ENCODE measurements around the gene TNNT1.

The TNNT1 gene

DNA sequence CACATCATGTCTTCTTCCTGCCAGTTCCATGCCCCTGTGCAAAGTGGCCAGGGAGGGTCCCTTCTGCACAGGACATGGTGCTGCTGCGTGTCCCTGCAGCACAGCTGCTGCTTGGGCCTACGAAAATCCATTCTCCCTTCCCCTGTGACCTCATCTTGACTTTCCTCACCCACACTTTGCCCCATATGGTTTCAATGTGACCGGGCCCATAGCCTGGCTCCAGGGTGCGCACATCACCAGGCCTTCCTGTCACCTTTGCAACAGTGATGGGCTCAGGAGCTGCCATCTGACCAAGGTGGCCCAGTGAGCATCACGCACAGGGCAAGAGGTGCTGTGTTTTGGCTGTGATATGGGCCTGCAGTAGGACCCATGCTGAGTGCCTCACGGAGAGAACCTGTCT is 42.4 kb downstream of the TNNT1 start:
- DNase-seq = no peak

DNA sequence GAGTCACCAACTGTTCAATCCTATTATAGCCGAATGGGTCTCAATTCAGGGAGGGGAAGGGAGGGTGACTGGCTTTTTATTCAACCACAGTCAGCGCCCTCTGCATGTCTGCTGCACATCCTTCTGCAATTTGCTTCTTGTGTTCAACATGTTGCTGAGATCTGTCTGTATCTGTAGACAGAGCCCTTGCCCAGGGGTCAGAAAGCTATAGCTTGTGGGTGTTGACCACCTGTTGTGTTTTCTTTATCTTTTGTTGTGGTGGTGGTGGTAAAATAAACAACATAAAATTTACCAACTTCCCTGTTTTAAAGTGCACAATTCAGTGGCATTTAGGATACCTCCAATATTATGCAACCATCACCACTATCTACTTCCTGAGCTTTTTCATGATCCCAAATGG is 43.8 kb downstream of the TNNT1 start:
- no peak for DNase-seq

DNA sequence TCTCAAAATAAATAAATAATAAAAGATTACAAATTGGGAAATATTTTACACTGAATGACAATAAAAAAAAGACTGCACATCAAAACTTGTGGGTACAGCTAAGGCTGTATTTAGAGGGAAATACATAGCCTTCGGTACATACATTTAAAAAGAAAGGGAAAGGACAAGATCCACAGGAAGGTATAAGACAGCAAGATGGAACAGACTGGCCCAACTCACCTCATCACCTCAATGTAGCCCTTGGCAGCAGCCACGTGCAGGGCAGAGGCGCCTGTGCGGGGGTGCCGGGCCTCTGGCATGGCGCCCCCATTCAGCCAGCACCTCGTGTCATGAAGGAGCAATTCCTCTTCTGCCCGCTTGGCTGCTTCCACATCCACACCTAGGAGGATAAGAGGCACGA is 45.8 kb downstream of the TNNT1 start:
- DNase-seq = no peak

DNA sequence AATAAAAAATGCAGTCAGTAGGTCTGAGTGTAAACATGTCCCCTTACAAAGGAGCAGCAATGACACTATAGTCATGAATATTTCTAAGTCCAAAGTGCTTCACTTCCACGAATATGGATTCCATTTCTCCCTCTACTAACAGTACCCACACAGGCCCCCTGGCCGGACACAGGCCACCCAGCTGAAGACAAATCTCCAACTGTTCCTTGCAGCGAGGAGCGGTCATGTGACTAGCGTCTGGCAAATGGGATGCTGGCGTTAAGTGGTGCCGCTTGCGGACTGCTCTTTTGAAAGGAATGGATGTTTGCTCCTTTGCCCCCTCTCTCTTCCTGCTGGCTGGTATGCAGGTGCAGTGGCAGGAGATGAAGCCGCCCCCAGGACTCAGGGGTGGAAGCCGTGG is 47.7 kb downstream of the TNNT1 start:
- DNase-seq = no peak

DNA sequence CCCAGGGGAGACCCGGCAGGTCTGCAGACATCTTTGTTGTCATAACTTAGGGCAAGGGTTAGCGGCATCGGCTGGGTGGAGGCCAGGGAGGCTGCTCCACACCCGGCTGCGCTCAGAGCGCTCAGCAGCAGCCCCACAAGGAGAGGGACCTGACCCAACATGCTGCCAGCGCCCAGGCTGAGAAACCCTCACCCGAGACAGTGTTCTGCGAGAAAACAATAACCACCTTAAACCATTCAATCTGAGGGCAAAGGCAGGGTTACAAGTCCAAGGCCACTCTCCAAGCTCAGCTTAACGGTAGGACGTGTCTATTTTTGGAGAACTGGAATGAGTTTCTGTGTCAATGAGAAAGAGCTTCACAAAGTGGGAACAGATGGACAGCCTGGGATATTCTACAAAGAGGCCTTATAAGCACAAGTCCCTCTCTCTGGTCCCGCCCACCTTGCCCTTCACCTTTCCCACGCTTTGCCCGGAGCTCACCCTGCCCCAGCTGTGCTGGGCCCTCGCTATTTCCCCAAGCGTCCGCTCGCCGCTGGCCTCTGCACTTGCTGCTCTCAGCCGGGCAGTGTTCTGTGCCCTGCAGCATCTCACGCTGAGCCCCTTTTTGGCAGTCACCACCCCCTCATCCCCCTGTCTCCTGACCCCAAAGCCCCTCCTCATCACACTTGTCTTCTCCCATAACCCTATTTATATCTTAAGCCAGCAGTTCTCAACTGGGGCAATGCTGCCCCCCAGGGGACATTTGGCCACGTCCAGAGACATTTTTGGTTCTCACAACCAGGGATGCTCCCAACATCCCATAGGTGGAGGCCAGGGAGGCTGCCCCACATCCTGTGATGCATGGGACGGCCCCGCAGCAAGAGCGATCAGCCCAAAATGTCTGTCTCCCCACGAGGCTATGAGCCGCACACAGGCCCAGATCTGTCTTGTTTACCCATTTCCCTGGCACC is 49.2 kb downstream of the TNNT1 start:
- no peak for DNase-seq

DNA sequence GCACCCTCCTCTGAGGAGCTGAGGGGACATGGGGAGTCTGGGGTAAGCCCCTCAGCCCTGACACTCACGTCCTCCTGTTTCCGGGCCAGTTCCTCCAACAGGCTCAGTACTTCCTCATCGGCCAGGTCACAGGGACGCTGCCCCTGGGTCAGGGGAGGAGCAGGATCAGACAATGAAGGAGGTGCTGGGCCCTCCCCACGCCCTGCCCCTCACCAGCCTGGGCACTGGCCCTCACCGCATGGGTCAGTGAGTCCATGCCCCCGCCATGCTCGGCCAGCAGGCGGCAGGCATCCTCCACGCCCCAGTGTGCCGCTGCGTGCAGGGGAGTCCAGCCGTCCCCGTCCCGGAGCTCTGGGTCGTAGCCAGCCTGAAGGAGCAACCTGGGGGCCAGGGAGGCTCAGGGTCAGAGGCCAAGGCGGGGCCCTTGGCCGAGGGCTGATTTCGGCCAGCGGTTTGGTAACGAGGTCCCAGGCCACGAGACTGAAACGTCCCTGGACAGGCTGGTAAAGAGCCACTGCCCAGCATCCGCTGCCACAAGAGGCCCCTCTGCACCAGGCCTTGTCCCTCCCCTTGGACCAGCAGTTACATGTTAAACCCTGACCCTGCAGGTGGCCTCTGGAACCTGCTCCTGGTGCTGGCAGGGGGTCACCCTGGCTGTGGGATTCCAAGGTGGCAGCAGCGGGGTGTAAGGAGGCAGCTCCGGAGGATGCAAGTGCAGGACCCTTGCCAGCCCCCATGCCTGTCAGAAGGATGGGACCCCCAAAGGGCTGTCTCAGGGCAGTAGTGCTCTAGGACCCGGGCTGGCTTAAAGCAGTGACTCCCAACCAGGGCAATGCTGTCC is 50.1 kb downstream of the TNNT1 start:
- no peak for DNase-seq

DNA sequence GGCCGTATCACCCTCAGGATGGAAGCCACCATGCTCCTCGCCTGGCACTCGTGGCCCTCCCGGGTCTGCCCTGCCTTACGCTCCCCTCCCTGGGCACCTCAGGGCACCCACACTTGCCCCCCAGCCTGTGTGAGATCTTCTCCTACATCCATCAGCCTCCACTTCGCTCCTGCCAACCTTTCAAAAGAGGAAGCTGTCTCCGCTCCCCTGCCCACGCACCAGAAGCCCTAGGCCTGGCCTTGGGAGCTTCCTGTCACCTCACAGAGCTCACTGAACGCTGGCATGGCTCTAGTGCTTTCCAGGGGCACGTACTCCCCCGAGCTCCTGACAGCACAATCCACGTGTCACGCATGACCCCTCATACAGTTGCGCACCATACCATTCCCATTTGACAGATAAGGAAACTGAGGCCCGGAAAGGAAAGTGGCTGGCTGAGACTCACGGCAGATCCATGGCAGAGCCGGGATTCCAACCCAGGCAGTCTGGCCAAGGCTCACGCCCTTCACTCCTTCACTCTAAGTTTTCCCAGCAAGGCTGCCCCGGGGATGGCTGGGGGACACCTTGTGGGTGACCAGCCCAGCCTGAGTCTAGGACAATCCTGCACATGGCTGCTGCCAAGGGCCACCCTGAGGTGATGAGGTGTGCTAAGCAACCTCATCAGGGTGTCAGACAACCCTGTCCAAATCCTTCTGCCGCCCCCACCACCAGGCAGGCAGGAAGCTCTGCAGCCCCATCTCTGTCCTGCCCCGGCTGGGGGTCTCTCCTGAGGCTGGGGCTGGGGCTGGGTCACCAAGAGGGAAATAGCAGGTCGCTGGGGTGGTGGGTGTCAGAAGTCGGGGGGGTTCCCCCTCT is 50.9 kb downstream of the TNNT1 start:
- DNase-seq = no peak

DNA sequence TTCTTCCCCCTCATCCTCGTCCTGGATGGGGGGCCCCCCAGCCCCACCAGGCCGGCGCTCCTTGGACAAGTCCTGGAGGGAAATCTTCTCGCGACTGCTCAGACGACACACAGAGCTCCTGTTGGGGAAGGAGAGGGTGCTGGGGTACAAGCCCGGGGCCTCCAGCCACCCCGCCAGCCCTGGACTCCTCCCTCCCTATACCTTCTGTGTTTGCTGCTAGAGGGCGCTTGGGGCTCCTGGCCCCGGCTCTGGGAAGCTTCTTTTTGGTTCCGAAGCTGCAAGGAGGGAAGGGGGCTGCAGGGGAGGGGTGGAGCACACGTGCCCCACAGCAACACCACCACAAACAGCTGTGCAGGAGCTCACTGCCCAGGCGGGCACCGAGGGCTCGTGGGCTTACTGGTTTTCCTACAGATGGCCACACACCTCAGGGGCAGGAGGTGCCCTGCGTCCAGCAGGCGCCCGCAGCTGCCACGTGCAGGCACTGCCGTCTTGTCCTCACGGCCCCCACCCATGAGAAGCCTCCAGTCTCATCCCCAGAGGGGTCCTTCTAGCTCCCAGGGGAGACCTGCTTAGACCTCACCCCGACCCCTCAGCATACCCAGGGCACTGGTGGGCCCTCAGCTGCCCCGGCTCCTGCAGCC is 52.8 kb downstream of the TNNT1 start:
- no peak for DNase-seq

DNA sequence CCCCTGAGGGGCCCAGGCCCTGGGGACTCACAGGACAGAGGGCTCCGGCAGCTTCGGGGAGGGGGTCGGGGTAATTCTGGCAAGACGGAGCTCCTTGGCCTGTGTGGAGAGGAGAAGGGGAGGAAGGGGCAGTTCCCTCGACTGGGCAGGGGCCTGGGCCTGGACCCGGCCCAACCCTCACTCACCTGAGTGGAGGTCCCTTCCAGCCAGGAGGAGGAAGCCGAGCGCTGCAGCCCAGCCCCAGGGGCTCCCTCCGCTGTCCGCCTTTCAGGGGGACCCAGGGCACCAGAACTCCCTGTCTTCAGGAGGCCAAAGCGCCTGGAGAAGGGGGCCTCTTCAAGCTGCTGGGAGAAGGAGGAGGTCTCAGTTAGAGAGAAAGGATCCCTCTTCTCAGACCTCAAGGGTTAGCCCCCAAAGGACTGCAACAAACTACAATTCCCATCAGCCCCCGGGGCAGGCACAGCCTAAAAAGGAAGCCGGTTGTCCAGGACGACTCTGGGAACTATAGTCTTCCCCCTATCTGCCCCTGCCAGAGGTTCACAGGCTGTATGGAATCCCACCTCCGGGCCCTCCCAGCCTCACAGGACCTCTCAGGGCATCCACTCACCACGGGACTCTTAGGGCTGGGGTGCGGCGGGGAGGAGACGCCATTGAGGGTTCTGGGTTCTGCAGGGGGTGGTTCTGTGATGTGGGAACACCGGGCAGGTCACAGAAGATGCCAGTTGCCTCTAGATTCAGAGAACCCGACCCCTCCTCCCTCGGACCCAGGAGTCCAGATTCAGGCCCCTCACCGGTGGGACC is 53.5 kb downstream of the TNNT1 start:
- DNase-seq = no peak

DNA sequence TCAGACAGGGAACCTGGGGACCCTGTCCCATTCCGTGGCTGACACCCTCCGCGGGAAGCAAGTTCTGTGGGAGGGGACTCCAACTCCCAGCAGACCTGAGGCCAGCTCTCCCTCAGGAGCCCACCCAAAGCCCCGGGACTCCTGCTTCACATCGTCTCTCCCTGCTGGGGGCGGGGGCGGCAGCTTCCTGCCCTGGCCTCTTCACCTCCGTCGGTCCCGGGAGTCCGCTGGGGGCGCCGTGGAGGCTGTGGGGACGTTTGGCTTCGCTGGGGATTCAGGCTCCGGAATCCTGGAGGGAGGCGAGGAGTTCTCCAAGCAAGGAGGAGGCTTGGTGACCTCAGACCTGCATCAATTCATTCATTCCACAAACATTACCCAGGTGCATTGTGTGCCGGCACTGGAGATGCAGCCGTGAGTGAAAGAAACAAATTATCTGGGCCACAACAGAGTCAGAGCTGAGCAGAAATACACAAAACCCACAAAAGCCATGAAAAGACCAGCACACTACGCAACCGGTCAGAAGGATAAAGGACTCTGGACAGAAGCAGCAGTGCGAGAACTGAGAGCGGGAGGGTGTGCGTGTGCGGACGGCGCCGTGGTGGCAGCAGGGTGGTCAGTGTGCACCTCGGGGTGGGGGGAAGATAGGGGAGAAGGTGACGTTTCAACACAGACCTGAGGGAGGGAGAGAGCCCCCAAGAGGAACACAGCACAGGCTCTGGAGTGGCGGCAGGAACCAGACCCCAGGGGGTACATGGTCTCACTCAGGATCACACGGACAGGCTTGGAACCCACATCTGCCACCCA is 54.3 kb downstream of the TNNT1 start:
- DNase-seq = no peak

DNA sequence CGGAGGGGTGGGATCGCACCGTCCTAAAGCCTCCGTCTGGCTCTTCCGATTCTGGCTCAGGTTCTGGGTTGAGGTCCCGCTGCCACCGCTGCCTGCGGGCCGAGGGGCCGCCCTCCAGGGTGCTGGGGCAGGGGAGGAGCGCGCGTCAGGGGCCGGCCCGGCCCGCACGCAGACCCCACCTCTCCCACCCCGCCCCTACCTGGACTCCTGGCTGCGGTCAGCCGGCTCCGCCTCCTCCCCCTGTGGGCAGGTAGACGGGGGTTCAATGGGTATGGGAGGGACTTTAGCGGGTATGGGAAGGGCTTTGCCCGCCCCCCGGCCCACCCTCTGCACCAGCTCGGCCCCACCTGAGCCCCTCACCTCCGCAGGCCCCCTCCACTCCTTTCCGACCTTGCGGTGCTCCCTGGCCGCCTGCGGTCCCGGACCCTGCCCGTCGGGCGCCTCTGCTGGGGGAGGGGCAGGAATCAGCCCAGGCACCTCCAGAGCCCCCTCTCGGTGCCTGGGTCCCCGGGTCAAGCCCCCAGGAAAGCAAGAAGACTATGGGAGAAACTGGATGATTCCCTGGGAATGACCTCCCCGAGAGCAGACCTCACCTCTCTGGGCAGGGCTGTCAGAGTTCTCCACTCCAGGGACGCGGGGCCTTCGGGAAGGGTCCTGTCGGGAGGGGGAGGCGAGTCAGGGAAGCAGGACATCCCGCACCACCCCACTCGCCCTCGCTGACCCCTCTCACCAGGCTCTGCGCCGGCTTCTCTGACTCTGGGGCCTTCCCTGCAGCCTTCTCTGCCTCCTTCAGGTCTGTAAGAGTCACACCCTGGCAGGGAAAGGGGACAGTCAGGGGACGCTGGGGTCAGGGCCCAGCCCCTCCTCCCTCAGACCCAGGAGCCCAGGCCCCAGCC is 56.3 kb downstream of the TNNT1 start:
- DNase-seq = no peak

DNA sequence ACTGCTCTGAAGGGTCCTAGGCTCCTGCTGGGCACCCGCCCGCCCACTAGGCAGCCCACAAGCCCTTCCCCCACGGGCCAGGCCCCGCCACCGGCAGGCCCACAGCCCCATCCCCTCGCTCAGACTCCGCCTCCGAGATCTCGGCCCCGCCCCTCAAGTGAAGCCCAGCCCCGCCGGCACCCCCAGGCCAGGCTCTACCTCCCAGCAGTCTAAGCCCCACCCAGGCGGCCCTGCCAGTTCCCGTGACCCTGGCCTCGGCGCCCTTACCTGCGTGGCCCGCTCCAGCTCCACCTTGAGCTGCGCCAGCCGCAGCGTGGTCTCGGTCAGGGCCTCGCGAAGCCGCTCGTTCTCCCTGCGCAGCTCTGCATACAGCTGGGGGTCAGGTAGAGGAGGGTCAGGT is 57.1 kb downstream of the TNNT1 start:
- no peak for DNase-seq

DNA sequence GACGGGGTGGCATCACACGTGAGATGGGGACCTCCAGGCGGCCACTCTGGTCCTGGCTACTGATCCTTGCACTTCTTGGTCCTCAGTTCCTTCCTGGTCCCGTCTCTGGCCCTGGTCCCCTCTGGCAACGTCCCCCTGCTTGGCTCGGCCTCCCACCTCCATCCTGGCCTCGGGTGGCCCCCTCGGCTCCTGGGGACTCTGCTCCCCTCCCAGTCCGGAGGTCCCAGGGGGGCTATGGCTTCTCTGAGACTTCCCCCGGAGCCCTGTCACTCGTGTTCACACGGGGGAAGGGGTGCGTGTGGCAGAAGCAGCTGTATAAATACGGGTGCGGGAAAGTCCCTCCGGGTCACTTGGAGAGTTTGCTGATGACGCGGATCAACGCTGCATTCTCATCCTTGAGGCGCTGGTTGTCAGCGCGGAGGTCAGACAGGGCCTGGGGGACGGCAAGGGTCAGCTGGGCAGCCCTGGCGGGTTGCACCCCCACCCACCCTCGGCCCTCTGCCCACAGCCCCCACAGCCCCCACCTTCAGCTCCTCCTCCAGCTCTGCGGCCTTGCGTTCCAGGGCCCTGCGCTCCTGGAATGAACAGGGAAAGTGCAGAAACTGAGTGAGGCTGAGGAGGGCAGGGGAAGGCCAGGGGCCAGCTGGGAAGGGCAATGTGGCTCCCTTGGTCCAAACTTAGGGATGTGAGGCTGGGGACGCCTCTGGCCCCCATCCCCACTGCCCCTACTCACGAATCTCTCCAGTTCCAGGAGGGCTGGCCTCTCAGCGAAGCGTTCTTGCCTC is 57.7 kb downstream of the TNNT1 start:
- DNase-seq = no peak

DNA sequence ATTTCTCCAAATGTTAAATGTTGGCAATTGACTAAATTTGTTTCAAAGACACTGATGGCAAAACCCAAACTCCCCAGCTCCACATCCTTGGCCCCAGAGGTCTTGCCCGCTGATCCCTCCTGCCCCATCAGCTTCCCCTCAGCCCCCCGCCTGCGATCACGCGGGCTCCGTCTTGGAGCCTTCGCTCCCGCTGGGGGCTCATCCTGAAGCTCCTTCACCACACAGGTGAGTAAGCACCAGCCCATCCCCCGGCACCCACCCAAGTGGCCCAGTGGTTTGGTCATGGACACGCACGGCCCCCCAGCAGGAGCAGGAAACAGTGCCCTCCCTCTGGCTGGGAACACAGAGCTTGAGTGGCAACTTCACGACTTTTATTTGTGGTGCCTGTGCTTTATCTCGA is 58.4 kb downstream of the TNNT1 start:
- DNase-seq = no peak

DNA sequence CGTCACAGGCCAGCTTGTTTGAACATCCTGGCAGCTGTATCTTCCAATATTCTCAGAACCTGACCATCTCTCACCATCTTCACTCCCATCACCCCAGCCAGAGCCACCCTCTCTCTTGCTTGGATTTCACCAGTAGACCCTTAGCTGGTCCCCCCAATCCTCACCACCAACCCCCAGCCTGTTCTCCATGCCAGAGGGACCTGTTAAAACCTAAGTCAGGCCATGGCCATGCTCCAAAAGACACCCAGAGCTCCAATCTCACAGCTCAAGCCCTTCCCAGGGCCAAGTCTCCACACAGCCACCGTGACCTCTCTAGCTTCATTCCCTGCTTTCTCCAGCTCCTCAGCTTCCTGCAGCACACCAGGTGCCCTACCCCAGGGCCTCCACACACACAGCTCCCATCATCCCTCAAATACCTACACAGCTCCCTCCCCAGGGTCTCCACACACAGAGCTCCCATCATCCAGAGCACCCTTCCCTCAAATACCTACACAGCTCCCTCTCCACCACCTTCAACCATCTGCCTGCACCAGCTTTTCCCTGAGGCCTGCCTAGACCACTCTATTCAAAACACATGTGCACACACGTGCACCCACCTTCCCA is 59.6 kb downstream of the TNNT1 start:
- no peak for DNase-seq

DNA sequence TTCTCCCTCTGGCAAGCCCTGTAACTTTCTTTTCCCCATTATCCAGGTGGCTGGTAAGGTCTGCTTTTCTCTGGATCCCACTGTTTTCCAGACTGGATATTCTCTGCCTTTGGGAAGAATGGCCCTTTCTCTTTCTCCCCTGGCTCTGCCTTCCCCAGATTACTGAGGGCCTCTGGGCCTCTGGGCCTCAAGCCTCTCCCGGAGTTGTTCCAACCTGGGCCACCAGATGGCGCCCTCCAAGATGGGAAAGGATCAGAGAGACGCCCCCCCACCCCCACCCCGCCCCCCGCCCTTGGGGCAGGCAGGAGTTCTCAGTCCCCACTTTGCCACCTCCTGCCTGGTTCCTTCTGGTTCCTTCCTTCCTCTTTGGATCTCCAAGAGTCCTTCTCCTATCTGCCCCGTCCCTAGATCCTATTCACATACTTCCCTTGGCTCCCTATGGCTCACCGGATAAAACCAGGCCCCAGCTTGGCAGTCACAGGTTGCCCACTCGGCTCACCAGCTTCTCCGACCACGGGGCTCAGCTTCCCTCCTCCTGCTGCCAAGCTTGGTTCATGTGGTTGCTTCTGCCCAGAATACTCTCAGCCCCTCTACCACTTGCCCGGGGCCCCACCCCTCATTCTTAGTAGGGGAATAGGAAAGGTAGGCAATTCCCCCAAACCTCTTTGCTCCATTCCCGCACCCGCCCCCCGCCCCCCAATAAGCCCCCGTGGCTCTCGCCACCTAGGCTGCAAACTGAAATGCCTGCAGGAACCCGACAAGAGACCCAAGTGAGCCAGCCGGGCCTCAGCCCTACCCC is 60.3 kb downstream of the TNNT1 start:
- DNase-seq = peak; percentile 55

DNA sequence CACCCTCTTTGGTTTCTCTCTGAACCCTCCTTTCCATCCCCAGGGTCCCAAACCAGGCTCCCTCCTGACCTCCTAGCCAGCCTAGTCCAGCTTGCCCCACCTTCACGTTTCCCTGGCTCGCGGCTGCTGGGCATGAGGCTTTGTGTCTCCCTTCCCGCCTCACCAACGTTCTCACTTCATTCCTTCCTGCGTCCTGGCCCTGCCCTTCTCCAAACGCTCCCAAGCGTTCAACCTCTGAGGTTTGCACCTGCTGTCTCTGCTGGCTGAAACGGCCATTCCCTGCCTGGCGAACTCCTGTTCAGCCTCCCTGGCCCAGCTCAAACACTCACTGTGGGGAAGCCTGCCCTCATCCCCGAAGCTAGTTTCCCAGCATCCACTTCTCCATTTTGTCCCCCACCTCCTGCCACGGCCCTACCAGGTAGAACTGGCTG is 61.0 kb downstream of the TNNT1 start:
- no peak for DNase-seq

DNA sequence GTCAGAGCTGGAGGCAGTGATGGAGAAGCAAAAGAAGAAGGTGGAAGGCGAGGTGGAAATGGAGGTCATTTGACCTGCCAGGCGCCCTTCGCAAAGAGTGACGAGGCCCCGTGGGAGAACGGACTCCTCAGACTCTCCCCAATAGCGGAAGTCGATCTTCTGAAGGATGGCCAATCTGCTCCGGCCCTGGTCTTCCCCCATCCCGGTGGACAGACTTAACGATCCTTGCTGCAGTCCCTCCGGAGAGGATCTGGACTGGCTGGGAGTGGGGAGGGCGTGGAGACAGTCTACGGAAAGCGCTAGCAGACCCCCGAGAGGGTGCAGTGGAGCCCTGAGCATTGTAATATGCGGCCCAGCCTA is 61.5 kb downstream of the TNNT1 start:
- DNase-seq = no peak
